Mesendoderm (in vitro differentiated cells): ENCODE results near the gene HPD. TPM values are rescaled to one million over a fixed set of nuclear protein-coding genes. Genes with fewer than 3 reads are reported as not detected.
A peak's percentile ranks its signal among the peaks of the same experiment; 100 is the strongest.

Experiments used
- DNase-seq: peaks from one replicate; pipeline ENCODE4 v3.0.0; 2013
- H2AK5ac ChIP-seq: 2 replicates; pipeline ENCODE4 v1.6.1; 2013; ENCODE audit warnings: low read length, inconsistent platforms
- H2BK120ac ChIP-seq: 2 replicates; pipeline ENCODE4 v1.6.1; 2013; ENCODE audit warnings: low read depth, mild to moderate bottlenecking, low read length, moderate library complexity, mixed read lengths
- H2BK15ac ChIP-seq: replicated peaks from 2 replicates; pipeline ENCODE4 v1.6.1; 2013; ENCODE audit warnings: low read depth, mild to moderate bottlenecking, moderate library complexity
- H2BK5ac ChIP-seq: 2 replicates; pipeline ENCODE4 v1.6.1; 2013; ENCODE audit warnings: low read length, inconsistent platforms
- H3K18ac ChIP-seq: 2 replicates; pipeline ENCODE4 v1.6.1; 2013; ENCODE audit warnings: mild to moderate bottlenecking, low read length, mixed read lengths
- H3K23ac ChIP-seq: one replicate; pipeline ENCODE4 v1.6.1; 2013; ENCODE audit warnings: low read length
- H3K27ac ChIP-seq: 2 replicates; pipeline ENCODE4 v1.5.1; 2013; ENCODE audit warnings: low read depth, mild to moderate bottlenecking, inconsistent platforms, low read length, moderate library complexity
- H3K27me3 ChIP-seq: 2 replicates; pipeline ENCODE4 v1.6.1; 2013; ENCODE audit warnings: low read length, control low read depth, mild to moderate bottlenecking, inconsistent platforms; ENCODE audit not compliant: insufficient read depth, poor library complexity
- H3K36me3 ChIP-seq: 2 replicates; pipeline ENCODE4 v1.6.1; 2013; ENCODE audit warnings: low read length, inconsistent platforms; ENCODE audit not compliant: control insufficient read depth, insufficient read depth
- H3K4ac ChIP-seq: one replicate; pipeline ENCODE4 v1.6.1; 2013; ENCODE audit warnings: low read depth, mild to moderate bottlenecking, low read length, moderate library complexity
- H3K4me1 ChIP-seq: 2 replicates; pipeline ENCODE4 v1.6.1; 2013; ENCODE audit warnings: low read depth, low read length, inconsistent platforms; ENCODE audit not compliant: control insufficient read depth
- H3K4me2 ChIP-seq: 2 replicates; pipeline ENCODE4 v1.6.1; 2013; ENCODE audit warnings: low read length
- H3K4me3 ChIP-seq: 2 replicates; pipeline ENCODE4 v1.5.1; 2013; ENCODE audit warnings: mild to moderate bottlenecking, low read length
- H3K56ac ChIP-seq: one replicate; pipeline ENCODE4 v1.6.1; 2013; ENCODE audit warnings: low read length
- H3K79me1 ChIP-seq: 2 replicates; pipeline ENCODE4 v1.6.1; 2013; ENCODE audit warnings: low read length, inconsistent platforms
- H3K79me2 ChIP-seq: 2 replicates; pipeline ENCODE4 v1.6.1; 2013; ENCODE audit warnings: mild to moderate bottlenecking, low read length; ENCODE audit not compliant: control insufficient read depth, insufficient read depth
- H3K9ac ChIP-seq: 2 replicates; pipeline ENCODE4 v1.6.1; 2013; ENCODE audit warnings: low read length, inconsistent platforms
- H4K5ac ChIP-seq: one replicate; pipeline ENCODE4 v1.6.1; 2013; ENCODE audit warnings: low read length
- H4K8ac ChIP-seq: one replicate; pipeline ENCODE4 v1.6.1; 2013; ENCODE audit warnings: low read depth, mild to moderate bottlenecking, control low read depth, low read length, moderate library complexity
- WGBS: extraction: QIAGEN DNeasy Blood & Tissue Kit; methylation state at CpG from one replicate; pipeline ENCODE4 v1.1.7; 2013; ENCODE audit warnings: low lambda C conversion rate, missing lambda C conversion rate; ENCODE audit not compliant: insufficient coverage; ENCODE audit errors: extremely low coverage; 5-methylcytosine and 5-hydroxymethylcytosine counted together
- polyA plus RNA-seq, 2 experiments: library from polyadenylated mRNA; stranded (reverse); fragments of 200-250 nt; gene quantifications; one replicate each; pipeline ENCODE4 v1.2.3, GENCODE V29; 2013

The HPD gene
- 0.46 TPM for polyA plus RNA-seq (2013, experiment 1 of 2)
- 0.42 TPM for polyA plus RNA-seq (2013, experiment 2 of 2)

GRCh38 chr12:121858662-121859572, at the start of gene HPD:
TSS of gene HPD (minus strand) at chr12:121858859. CDS start at chr12:121858823, 36 bp downstream.
- H3K4ac ChIP-seq: no peak within 1 kb of the TSS
- no peaks in the 10 kb centered on the region for H3K27me3 ChIP-seq
- H4K5ac ChIP-seq: no peak within 1 kb of the TSS
- H3K36me3 ChIP-seq: no peaks in the 10 kb centered on the region
- peak; percentile 91 for DNase-seq
- H3K23ac ChIP-seq: no peak within 1 kb of the TSS
- H3K79me1 ChIP-seq: no peaks in the 10 kb centered on the region
- H3K4me2 ChIP-seq: no peak within 1 kb of the TSS
- H3K9ac ChIP-seq: no peak within 1 kb of the TSS
- H2BK120ac ChIP-seq: no peak within 1 kb of the TSS
- peaks cover 2% of the 10 kb centered on the region for H3K4me1 ChIP-seq
- H2AK5ac ChIP-seq: no peak within 1 kb of the TSS
- no peaks in the 10 kb centered on the region for H3K79me2 ChIP-seq
- no peak within 1 kb of the TSS for H4K8ac ChIP-seq
- H2BK5ac ChIP-seq: no peak within 1 kb of the TSS
- H2BK15ac ChIP-seq: no peak within 1 kb of the TSS
- H3K18ac ChIP-seq: peak within 1 kb of the TSS; percentile 1
- peak within 1 kb of the TSS; percentile 34 for H3K56ac ChIP-seq
- no CpG with 5 or more reads among the region's 16 CpGs for WGBS
- no peak within 1 kb of the TSS for H3K4me3 ChIP-seq
- peak within 1 kb of the TSS; percentile 13 for H3K27ac ChIP-seq

- no CpG with 5 or more reads among the region's 4 CpGs for WGBS
- Histone ChIP-seq H2BK5ac (no peak overlapping the region), H3K27me3 (no peaks in the 10 kb centered on the region), H4K8ac (no peak overlapping the region), H3K56ac (no peak overlapping the region), H2BK120ac (no peak overlapping the region), H3K4ac (no peak overlapping the region), H3K9ac (no peak overlapping the region), H3K36me3 (peaks cover 5% of the 10 kb centered on the region), H3K4me1 (no peaks in the 10 kb centered on the region), H2AK5ac (no peak overlapping the region), H3K4me3 (no peak overlapping the region), H3K27ac (no peak overlapping the region), H3K23ac (no peak overlapping the region), H2BK15ac (no peak overlapping the region), H3K18ac (no peak overlapping the region), H3K79me2 (no peaks in the 10 kb centered on the region), H4K5ac (no peak overlapping the region), H3K4me2 (no peak overlapping the region), H3K79me1 (no peaks in the 10 kb centered on the region)
- DNase-seq: no peak
Measured at GRCh38 chr12:121905746-121906145, 47.1 kb upstream of the HPD start.

DNA sequence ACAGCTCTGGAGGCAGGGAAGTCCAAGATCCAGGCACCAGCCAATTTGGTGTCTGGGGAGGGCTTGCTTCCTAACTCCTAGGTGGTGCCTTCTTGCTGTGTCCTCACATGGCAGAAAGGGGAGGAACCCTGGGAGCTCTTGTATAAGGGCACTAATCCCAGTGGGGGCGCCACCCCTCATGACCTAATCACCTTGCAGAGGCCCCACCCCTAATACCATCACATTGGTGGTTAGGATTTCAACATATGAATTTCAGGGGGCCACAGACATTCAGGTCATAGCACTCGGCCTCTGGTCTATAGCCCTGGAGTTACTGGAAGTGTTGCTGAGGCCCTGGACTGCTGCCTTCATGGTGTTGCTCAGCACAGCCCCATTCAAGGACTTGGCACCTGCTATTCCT, 44.5 kb upstream of the HPD start:
- no peaks in the 10 kb centered on the region for H3K79me1 ChIP-seq
- no peak overlapping the region for H3K4ac ChIP-seq
- H4K5ac ChIP-seq: no peak overlapping the region
- H3K23ac ChIP-seq: no peak overlapping the region
- H3K18ac ChIP-seq: no peak overlapping the region
- no peak overlapping the region for H4K8ac ChIP-seq
- no peak overlapping the region for H2BK120ac ChIP-seq
- H2BK15ac ChIP-seq: no peak overlapping the region
- H3K27ac ChIP-seq: no peak overlapping the region
- no peak overlapping the region for H2BK5ac ChIP-seq
- H3K27me3 ChIP-seq: no peaks in the 10 kb centered on the region
- DNase-seq: no peak
- no peak overlapping the region for H2AK5ac ChIP-seq
- no CpG with 5 or more reads among the region's 2 CpGs for WGBS
- no peak overlapping the region for H3K56ac ChIP-seq
- peaks cover 10% of the 10 kb centered on the region for H3K36me3 ChIP-seq
- H3K4me1 ChIP-seq: no peaks in the 10 kb centered on the region
- no peak overlapping the region for H3K4me3 ChIP-seq
- no peak overlapping the region for H3K9ac ChIP-seq
- H3K79me2 ChIP-seq: no peaks in the 10 kb centered on the region
- no peak overlapping the region for H3K4me2 ChIP-seq

DNA sequence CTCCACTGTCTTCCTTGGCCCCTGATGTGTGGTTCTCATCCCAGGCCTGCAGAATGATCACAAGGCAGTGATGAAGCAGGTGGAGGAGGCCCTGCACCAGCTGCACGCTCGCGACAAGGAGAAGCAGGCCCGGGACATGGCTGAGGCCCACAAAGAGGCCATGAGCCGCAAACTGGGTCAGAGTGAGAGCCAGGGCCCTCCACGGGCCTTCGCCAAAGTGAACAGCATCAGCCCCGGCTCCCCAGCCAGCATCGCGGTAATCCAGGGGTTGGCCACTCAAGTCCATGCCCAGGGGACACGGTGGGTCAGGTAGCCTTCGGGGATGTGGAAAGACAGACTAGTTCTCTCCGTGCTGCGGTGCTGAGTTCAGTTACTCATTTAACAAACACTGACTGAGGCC, 40.9 kb upstream of the HPD start:
- H3K79me2 ChIP-seq: no peaks in the 10 kb centered on the region
- no peak overlapping the region for H2BK15ac ChIP-seq
- peaks cover 15% of the 10 kb centered on the region for H3K36me3 ChIP-seq
- H4K5ac ChIP-seq: no peak overlapping the region
- no peak overlapping the region for H2BK120ac ChIP-seq
- no peak overlapping the region for H3K18ac ChIP-seq
- no peak overlapping the region for H4K8ac ChIP-seq
- peaks cover 3% of the 10 kb centered on the region for H3K79me1 ChIP-seq
- H3K23ac ChIP-seq: no peak overlapping the region
- no peak overlapping the region for H3K9ac ChIP-seq
- no peak overlapping the region for H3K56ac ChIP-seq
- H3K27me3 ChIP-seq: no peaks in the 10 kb centered on the region
- no peak overlapping the region for H3K27ac ChIP-seq
- H2BK5ac ChIP-seq: no peak overlapping the region
- no peak overlapping the region for H3K4me2 ChIP-seq
- no peak overlapping the region for H3K4me3 ChIP-seq
- no peaks in the 10 kb centered on the region for H3K4me1 ChIP-seq
- H2AK5ac ChIP-seq: no peak overlapping the region
- no CpG with 5 or more reads among the region's 14 CpGs for WGBS
- no peak for DNase-seq
- no peak overlapping the region for H3K4ac ChIP-seq

GRCh38 chr12:121898287-121898686, 39.6 kb upstream of the HPD start:
- Histone ChIP-seq H3K27me3 (no peaks in the 10 kb centered on the region), H3K9ac (no peak overlapping the region), H2BK15ac (no peak overlapping the region), H3K4me1 (peaks cover 1% of the 10 kb centered on the region), H3K4ac (no peak overlapping the region), H3K27ac (no peak overlapping the region), H2BK5ac (no peak overlapping the region), H3K79me2 (no peaks in the 10 kb centered on the region), H3K23ac (no peak overlapping the region), H4K8ac (no peak overlapping the region), H4K5ac (no peak overlapping the region), H2BK120ac (no peak overlapping the region), H3K79me1 (peaks cover 3% of the 10 kb centered on the region), H3K4me3 (no peak overlapping the region), H3K56ac (no peak overlapping the region), H3K4me2 (no peak overlapping the region), H2AK5ac (no peak overlapping the region), H3K36me3 (peaks cover 12% of the 10 kb centered on the region), H3K18ac (no peak overlapping the region)
- WGBS: no CpG with 5 or more reads among the region's 5 CpGs
- DNase-seq: no peak
